Measurements from ENCODE around the gene BRPF1. TPM values are rescaled to one million over a fixed set of nuclear protein-coding genes. Genes with fewer than 3 reads are reported as not detected.

Gene BRPF1
- total and polyA plus RNA-seq, 10 of the 15 experiments (the other 5 are each of a cell fraction or from before 2014, with no cell fraction given): 1.2 to 25.3 (median 13.6) TPM

DNA sequence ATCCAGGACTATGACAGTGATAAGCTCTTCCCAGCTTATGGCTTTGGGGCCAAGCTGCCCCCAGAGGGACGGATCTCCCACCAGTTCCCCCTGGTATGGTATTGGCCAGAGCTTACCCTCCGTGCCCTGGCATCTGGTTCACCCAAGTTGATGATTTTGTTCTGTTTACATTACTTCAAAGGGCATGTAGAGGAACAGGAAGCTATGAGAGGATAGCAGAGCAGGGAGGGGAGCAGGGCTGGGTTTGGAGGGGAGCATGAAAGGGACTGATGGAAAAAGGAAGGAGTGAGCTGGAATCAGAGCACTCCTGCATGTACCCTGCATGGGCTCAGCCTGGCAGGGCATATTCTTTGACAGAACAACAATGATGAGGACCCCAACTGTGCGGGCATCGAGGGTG, 13.4 kb upstream of the BRPF1 start:
- 47% methylated on average over 4 of the region's 4 CpGs for WGBS (ENCODE audit: insufficient coverage, insufficient replicate concordance, low lambda C conversion rate, missing lambda C conversion rate)
- in situ Hi-C loops (cut with MboI): no loop called here
- ATAC-seq: no peak

DNA sequence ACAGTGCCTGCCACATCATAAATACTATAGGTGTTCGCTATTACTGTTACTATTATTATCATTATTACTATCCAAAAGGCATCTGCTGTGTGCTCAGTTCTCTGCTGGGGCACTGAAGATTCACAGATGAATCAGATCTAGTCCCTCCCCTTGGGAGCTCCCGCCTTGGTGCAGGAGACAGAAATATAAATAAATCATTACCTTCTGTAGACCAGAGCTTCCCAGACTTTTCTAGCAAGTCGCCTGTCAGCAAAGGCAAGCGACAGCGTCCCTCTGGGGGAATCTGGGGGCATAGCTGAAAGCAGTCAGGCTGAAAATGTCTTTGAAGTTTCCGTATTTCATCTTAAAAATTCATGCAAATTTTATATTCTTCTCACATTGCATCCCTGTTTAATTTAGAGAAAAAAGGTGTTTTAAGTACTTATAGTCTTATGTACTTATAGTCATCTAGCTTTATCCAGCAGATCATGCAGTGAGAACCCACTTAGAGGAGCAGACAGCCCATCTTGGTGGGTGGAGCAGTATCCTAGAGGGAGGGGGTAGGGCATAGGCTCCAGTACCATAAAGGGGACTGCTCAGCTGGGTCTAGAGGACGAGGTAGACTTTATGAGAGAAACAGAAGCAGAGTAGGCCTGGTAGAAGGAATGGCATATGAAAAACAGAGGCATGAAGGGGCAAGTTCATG, 10.4 kb upstream of the BRPF1 start:
- CTCF ChIA-PET: interaction anchor here (0.6 to 3.0 kb wide), 5 partner anchors 8 to 218 kb away, joined by 3 to 15 read pairs (median 3); partner anchors contain the start of gene BRPF1
- RAD21 ChIA-PET (ENCODE audit: unreplicated experiment): interaction anchor here (1.0 to 1.5 kb wide), 2 partner anchors 17 to 368 kb away, joined by 3 to 5 read pairs; no protein-coding TSS in a partner anchor
- in situ Hi-C loops (cut with MboI): no loop called here
- H3K79me2 ChIP-seq (ENCODE audit: control insufficient read depth, insufficient read depth, low read length): no peaks in the 10 kb centered on the region
- H2AFZ ChIP-seq (ENCODE audit: control insufficient read depth, low read depth, low read length): no peak overlapping the region
- BruUV-seq (replicated peaks): no TSS peak
- no peak overlapping the region for H3K9ac ChIP-seq (ENCODE audit: control insufficient read depth, insufficient read depth, low read length)
- no peak for DNase-seq (ENCODE audit: low read depth, low spot score)
- no peak for ATAC-seq
- H3K4me2 ChIP-seq (ENCODE audit: control insufficient read depth, insufficient read depth): no peak overlapping the region
- no peak overlapping the region for H3K4me3 ChIP-seq
- H3K9me3 ChIP-seq (replicated peaks; ENCODE audit: control insufficient read depth, insufficient read depth, low read length): no peaks in the 10 kb centered on the region
- H4K20me1 ChIP-seq (ENCODE audit: control insufficient read depth, insufficient read depth): no peaks in the 10 kb centered on the region
- SMC1A ChIA-PET (ENCODE audit: uncharacterized antibody, unreplicated experiment): interaction anchor here (1.4 to 2.2 kb wide), 2 partner anchors 13 to 217 kb away, joined by 3 to 5 read pairs; no protein-coding TSS in a partner anchor
- intact Hi-C loops (cut with micrococcal nuclease; ENCODE audit: unreplicated experiment): no loop called here
- no peak for FAIRE-seq
- H3K4me1 ChIP-seq (ENCODE audit: control insufficient read depth, insufficient read depth, low read length): no peaks in the 10 kb centered on the region
- no peak overlapping the region for H3K27ac ChIP-seq (ENCODE audit: control insufficient read depth, insufficient read depth)
- H3K27me3 ChIP-seq (replicated peaks in 1 of 2; ENCODE audit: control insufficient read depth in 2 of 2, insufficient read depth in 2 of 2, low read length in 1 of 2): no peaks in the 10 kb centered on the region; a peak in 2 of 4 replicates
- H3K36me3 ChIP-seq (ENCODE audit: control insufficient read depth in 2 of 2, insufficient read depth in 2 of 2, low read length in 1 of 2): no peaks in the 10 kb centered on the region
- POLR2A ChIA-PET: no interaction called here
- 0% methylated on average over 7 of the region's 7 CpGs for WGBS (ENCODE audit: insufficient coverage, insufficient replicate concordance, low lambda C conversion rate, missing lambda C conversion rate)
- TF ChIP-seq YY1 (IDR thresholded peaks at IDR 0.05; ENCODE audit: low read depth, low read length) (no peak), EZH2 (IDR thresholded peaks at IDR 0.05; ENCODE audit: borderline replicate concordance, control insufficient read depth, low read depth, low read length) (no peak), KAT2A (conservative IDR thresholded peaks at IDR 0.05; ENCODE audit: control insufficient read depth, low read depth, low read length) (no peak), SREBF1 (IDR thresholded peaks at IDR 0.05; ENCODE audit: low read length) (no peak), RAD21 (IDR thresholded peaks at IDR 0.05; ENCODE audit: insufficient read depth, low read depth, low read length) (no peak), NFYA (IDR thresholded peaks at IDR 0.05; ENCODE audit: borderline replicate concordance, low read depth, low read length) (no peak)
- TF ChIP-seq, protein P1, sequence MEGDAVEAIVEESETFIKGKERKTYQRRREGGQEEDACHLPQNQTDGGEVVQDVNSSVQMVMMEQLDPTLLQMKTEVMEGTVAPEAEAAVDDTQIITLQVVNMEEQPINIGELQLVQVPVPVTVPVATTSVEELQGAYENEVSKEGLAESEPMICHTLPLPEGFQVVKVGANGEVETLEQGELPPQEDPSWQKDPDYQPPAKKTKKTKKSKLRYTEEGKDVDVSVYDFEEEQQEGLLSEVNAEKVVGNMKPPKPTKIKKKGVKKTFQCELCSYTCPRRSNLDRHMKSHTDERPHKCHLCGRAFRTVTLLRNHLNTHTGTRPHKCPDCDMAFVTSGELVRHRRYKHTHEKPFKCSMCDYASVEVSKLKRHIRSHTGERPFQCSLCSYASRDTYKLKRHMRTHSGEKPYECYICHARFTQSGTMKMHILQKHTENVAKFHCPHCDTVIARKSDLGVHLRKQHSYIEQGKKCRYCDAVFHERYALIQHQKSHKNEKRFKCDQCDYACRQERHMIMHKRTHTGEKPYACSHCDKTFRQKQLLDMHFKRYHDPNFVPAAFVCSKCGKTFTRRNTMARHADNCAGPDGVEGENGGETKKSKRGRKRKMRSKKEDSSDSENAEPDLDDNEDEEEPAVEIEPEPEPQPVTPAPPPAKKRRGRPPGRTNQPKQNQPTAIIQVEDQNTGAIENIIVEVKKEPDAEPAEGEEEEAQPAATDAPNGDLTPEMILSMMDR (IDR thresholded peaks at IDR 0.05 in 2 of 3, conservative IDR thresholded peaks at IDR 0.05 in 1 of 3; ENCODE audit: control insufficient read depth in 2 of 3, extremely low read depth in 1 of 3, insufficient read depth in 1 of 3, low read depth in 3 of 3, low read length in 3 of 3): no peak
- TF ChIP-seq, protein P2, sequence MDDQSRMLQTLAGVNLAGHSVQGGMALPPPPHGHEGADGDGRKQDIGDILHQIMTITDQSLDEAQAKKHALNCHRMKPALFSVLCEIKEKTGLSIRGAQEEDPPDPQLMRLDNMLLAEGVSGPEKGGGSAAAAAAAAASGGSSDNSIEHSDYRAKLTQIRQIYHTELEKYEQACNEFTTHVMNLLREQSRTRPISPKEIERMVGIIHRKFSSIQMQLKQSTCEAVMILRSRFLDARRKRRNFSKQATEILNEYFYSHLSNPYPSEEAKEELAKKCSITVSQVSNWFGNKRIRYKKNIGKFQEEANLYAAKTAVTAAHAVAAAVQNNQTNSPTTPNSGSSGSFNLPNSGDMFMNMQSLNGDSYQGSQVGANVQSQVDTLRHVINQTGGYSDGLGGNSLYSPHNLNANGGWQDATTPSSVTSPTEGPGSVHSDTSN (IDR thresholded peaks at IDR 0.05; ENCODE audit: insufficient replicate concordance, low read depth, low read length): no peak

More for the DNA sequence above, 13.4 kb upstream of the BRPF1 start:
- Histone ChIP-seq H3K27me3 (replicated peaks in 1 of 2; ENCODE audit: control insufficient read depth in 2 of 2, insufficient read depth in 2 of 2, low read length in 1 of 2) (no peaks in the 10 kb centered on the region; a peak in 2 of 4 replicates), H3K79me2 (ENCODE audit: control insufficient read depth, insufficient read depth, low read length) (no peaks in the 10 kb centered on the region), H3K4me1 (ENCODE audit: control insufficient read depth, insufficient read depth, low read length) (no peaks in the 10 kb centered on the region), H3K4me3 (no peak overlapping the region), H4K20me1 (ENCODE audit: control insufficient read depth, insufficient read depth) (no peaks in the 10 kb centered on the region), H2AFZ (ENCODE audit: control insufficient read depth, low read depth, low read length) (no peak overlapping the region), H3K9ac (ENCODE audit: control insufficient read depth, insufficient read depth, low read length) (no peak overlapping the region), H3K36me3 (ENCODE audit: control insufficient read depth in 2 of 2, insufficient read depth in 2 of 2, low read length in 1 of 2) (no peaks in the 10 kb centered on the region), H3K27ac (ENCODE audit: control insufficient read depth, insufficient read depth) (no peak overlapping the region), H3K4me2 (ENCODE audit: control insufficient read depth, insufficient read depth) (no peak overlapping the region), H3K9me3 (replicated peaks; ENCODE audit: control insufficient read depth, insufficient read depth, low read length) (no peaks in the 10 kb centered on the region)
- ChIA-PET SMC1A (ENCODE audit: uncharacterized antibody, unreplicated experiment) (interaction anchor here (1.2 kb wide), 1 partner anchor 9 kb away, joined by 3 read pairs; no protein-coding TSS in a partner anchor), POLR2A (no interaction called here), CTCF (interaction anchor here (0.8 kb wide), 1 partner anchor 10 kb away, joined by 3 read pairs; no protein-coding TSS in a partner anchor), RAD21 (ENCODE audit: unreplicated experiment) (interaction anchor here (0.6 kb wide), 1 partner anchor 9 kb away, joined by 4 read pairs; no protein-coding TSS in a partner anchor)
- DNase-seq (ENCODE audit: low read depth, low spot score) (no peak), FAIRE-seq (no peak)
- no peak for TF ChIP-seq BACH1 (IDR thresholded peaks at IDR 0.05; ENCODE audit: borderline replicate concordance)
- TF ChIP-seq, protein P3, sequence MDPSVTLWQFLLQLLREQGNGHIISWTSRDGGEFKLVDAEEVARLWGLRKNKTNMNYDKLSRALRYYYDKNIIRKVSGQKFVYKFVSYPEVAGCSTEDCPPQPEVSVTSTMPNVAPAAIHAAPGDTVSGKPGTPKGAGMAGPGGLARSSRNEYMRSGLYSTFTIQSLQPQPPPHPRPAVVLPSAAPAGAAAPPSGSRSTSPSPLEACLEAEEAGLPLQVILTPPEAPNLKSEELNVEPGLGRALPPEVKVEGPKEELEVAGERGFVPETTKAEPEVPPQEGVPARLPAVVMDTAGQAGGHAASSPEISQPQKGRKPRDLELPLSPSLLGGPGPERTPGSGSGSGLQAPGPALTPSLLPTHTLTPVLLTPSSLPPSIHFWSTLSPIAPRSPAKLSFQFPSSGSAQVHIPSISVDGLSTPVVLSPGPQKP (IDR thresholded peaks at IDR 0.05; ENCODE audit: low read depth, low read length): no peak
- intact Hi-C loops (cut with micrococcal nuclease; ENCODE audit: unreplicated experiment): no loop called here
- no TSS peak for BruUV-seq (replicated peaks)

Measured in GM12878 (cell line).